HG02943 (cell line): ENCODE measurements around the gene CCZ1B.
"Not testable (repeated sequence)": the region's sequence is repeated elsewhere in the genome, so short reads cannot be mapped to it uniquely, and the experiment has no call there.

Source experiments
- ATAC-seq: cut with Tn5 transposase; IDR thresholded peaks from one replicate; pipeline ENCODE4 v1.9.1; 2021; ENCODE audit warnings: mild to moderate bottlenecking, low read depth, moderate library complexity; ENCODE audit not compliant: unreplicated experiment

Gene CCZ1B

GRCh38 chr7:6831018-6831725, 5.1 kb upstream of the CCZ1B start:
- no peak for ATAC-seq

- ATAC-seq, result not testable (repeated sequence)
Measured at GRCh38 chr7:6830026-6830425, 4.0 kb upstream of the CCZ1B start.

- ATAC-seq, result not testable (repeated sequence)
Measured at GRCh38 chr7:6829616-6830015, 3.5 kb upstream of the CCZ1B start.

GRCh38 chr7:6827180-6827579, 1.1 kb upstream of the CCZ1B start:
- not testable (repeated sequence) for ATAC-seq

- peak; percentile 44 for ATAC-seq
Measured at GRCh38 chr7:6825236-6826125, 594 bp downstream of the CCZ1B start.

- not testable (repeated sequence) for ATAC-seq
Measured at GRCh38 chr7:6821622-6822021, 4.5 kb downstream of the CCZ1B start.

GRCh38 chr7:6815470-6815869, 10.6 kb downstream of the CCZ1B start:
- ATAC-seq, result not testable (repeated sequence)

GRCh38 chr7:6813011-6813410, 13.1 kb downstream of the CCZ1B start:
- ATAC-seq, result not testable (repeated sequence)

GRCh38 chr7:6807959-6808358, 18.1 kb downstream of the CCZ1B start:
- not testable (repeated sequence) for ATAC-seq

GRCh38 chr7:6807393-6807918, 18.6 kb downstream of the CCZ1B start:
- ATAC-seq, result not testable (repeated sequence)

GRCh38 chr7:6800331-6800730, 25.7 kb downstream of the CCZ1B start:
- not testable (repeated sequence) for ATAC-seq

- ATAC-seq, result not testable (repeated sequence)
Measured at GRCh38 chr7:6799887-6800286, 26.2 kb downstream of the CCZ1B start.

GRCh38 chr7:6798047-6798446, 28.0 kb downstream of the CCZ1B start:
- not testable (repeated sequence) for ATAC-seq

GRCh38 chr7:6797218-6797617, 28.9 kb downstream of the CCZ1B start:
- not testable (repeated sequence) for ATAC-seq

- ATAC-seq, result not testable (repeated sequence)
Measured at GRCh38 chr7:6794276-6794675, 31.8 kb downstream of the CCZ1B start.

- not testable (repeated sequence) for ATAC-seq
Measured at GRCh38 chr7:6792113-6792872, 33.8 kb downstream of the CCZ1B start.

GRCh38 chr7:6789353-6789752, 36.7 kb downstream of the CCZ1B start:
- not testable (repeated sequence) for ATAC-seq

- ATAC-seq, result not testable (repeated sequence)
Measured at GRCh38 chr7:6781581-6781980, 44.5 kb downstream of the CCZ1B start.

- ATAC-seq, result not testable (repeated sequence)
Measured at GRCh38 chr7:6761186-6761585, 64.9 kb downstream of the CCZ1B start.

GRCh38 chr7:6753964-6754363, 72.1 kb downstream of the CCZ1B start, which contains the start of gene RSPH10B2:
Gene RSPH10B2, plus strand, starts transcription at chr7:6754103. Its CDS starts 3,575 bp downstream, at chr7:6757678.
- not testable (repeated sequence) for ATAC-seq
